Measurements from ENCODE around the gene DOCK7. TPM values are rescaled to one million over a fixed set of nuclear protein-coding genes. Genes with fewer than 3 reads are reported as not detected.

Gene DOCK7
- total RNA-seq, 1 experiment from 2014 or later = 60.8 TPM

DNA sequence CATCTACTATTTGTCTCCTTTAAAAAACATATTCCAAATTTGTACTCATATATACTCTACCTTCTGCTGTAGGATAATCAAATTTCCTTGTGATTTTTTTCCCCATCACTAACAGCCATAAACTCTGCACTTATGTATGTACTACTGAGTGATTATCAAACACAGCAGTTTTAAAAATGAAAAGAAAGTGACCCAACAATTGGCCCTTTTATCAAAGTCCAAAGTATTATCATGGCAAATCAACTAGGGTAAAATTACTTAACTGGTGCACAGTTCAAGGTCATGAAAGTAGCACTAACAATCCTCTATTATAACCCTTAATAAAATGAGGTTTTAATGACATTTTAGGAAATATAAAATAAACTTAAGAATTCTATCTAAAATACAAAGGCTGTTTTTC, 79.3 kb downstream of the DOCK7 start:
- Histone ChIP-seq H3K27me3 (replicated peaks; ENCODE audit: insufficient read depth, low read depth, low read length, poor library complexity) (no peaks in the 10 kb centered on the region), H3K27ac (ENCODE audit: low read depth, low read length, poor library complexity, severe bottlenecking) (no peak overlapping the region), H3K9me3 (ENCODE audit: low read depth, low read length, poor library complexity, severe bottlenecking) (no peaks in the 10 kb centered on the region), H3K4me3 (ENCODE audit: low read depth, low read length, poor library complexity, severe bottlenecking) (no peak overlapping the region), H3K4me1 (ENCODE audit: insufficient read depth, low read length, poor library complexity, severe bottlenecking) (no peaks in the 10 kb centered on the region), H3K36me3 (ENCODE audit: insufficient read depth, low read length, poor library complexity, severe bottlenecking) (no peaks in the 10 kb centered on the region)
- TF ChIP-seq, protein P1, sequence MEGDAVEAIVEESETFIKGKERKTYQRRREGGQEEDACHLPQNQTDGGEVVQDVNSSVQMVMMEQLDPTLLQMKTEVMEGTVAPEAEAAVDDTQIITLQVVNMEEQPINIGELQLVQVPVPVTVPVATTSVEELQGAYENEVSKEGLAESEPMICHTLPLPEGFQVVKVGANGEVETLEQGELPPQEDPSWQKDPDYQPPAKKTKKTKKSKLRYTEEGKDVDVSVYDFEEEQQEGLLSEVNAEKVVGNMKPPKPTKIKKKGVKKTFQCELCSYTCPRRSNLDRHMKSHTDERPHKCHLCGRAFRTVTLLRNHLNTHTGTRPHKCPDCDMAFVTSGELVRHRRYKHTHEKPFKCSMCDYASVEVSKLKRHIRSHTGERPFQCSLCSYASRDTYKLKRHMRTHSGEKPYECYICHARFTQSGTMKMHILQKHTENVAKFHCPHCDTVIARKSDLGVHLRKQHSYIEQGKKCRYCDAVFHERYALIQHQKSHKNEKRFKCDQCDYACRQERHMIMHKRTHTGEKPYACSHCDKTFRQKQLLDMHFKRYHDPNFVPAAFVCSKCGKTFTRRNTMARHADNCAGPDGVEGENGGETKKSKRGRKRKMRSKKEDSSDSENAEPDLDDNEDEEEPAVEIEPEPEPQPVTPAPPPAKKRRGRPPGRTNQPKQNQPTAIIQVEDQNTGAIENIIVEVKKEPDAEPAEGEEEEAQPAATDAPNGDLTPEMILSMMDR (conservative IDR thresholded peaks at IDR 0.05; ENCODE audit: low read depth, low read length) = no peak
- TF ChIP-seq EZH2 (IDR thresholded peaks at IDR 0.05; ENCODE audit: borderline replicate concordance, low read depth, low read length, poor library complexity, severe bottlenecking) = no peak
- no TSS peak for BruUV-seq (replicated peaks)
- ChIA-PET POLR2A (ENCODE audit: low non-redundant PET) (no interaction called here), CTCF (no interaction called here)
- no peak for DNase-seq (ENCODE audit: low spot score)
- intact Hi-C loops (cut with micrococcal nuclease; ENCODE audit: unreplicated experiment) = no loop called here

- Histone ChIP-seq H3K36me3 (ENCODE audit: insufficient read depth, low read length, poor library complexity, severe bottlenecking) (no peaks in the 10 kb centered on the region), H3K4me3 (ENCODE audit: low read depth, low read length, poor library complexity, severe bottlenecking) (no peak overlapping the region), H3K4me1 (ENCODE audit: insufficient read depth, low read length, poor library complexity, severe bottlenecking) (no peaks in the 10 kb centered on the region), H3K27ac (ENCODE audit: low read depth, low read length, poor library complexity, severe bottlenecking) (no peak overlapping the region), H3K27me3 (replicated peaks; ENCODE audit: insufficient read depth, low read depth, low read length, poor library complexity) (no peaks in the 10 kb centered on the region), H3K9me3 (ENCODE audit: low read depth, low read length, poor library complexity, severe bottlenecking) (no peaks in the 10 kb centered on the region)
- ChIA-PET POLR2A (ENCODE audit: low non-redundant PET) (no interaction called here), CTCF (no interaction called here)
- DNase-seq (ENCODE audit: low spot score) = no peak
- intact Hi-C loops (cut with micrococcal nuclease; ENCODE audit: unreplicated experiment) = no loop called here
- no TSS peak for BruUV-seq (replicated peaks)
- TF ChIP-seq, protein P1 (conservative IDR thresholded peaks at IDR 0.05; ENCODE audit: low read depth, low read length) = no peak
- TF ChIP-seq EZH2 (IDR thresholded peaks at IDR 0.05; ENCODE audit: borderline replicate concordance, low read depth, low read length, poor library complexity, severe bottlenecking) = no peak
Observed at GRCh38 chr1:62601457-62601856, 86.7 kb downstream of the DOCK7 start.

DNA sequence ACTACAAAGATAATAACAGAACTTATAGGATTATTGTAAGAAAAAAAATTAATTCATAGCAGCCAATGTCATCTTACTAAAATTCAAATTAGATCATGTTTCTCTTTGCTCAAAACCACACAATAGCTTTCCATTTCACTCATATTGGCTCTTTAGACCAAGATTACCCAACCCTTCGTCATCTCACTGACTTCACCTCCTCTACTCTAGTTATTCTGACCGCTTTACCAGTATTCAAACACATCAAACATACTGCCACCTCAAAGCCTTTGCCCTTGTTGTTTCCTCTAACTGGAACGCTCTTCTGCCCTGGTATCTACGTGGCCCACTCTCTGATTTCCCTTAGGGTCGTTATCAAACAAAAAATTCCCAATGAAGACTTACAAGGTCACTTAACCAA, 89.1 kb downstream of the DOCK7 start:
- CTCF ChIA-PET = no interaction called here

More for the DNA sequence above, 89.1 kb downstream of the DOCK7 start:
- Histone ChIP-seq H3K9me3 (ENCODE audit: low read depth, low read length, poor library complexity, severe bottlenecking) (no peaks in the 10 kb centered on the region), H3K4me3 (ENCODE audit: low read depth, low read length, poor library complexity, severe bottlenecking) (no peak overlapping the region), H3K27ac (ENCODE audit: low read depth, low read length, poor library complexity, severe bottlenecking) (no peak overlapping the region), H3K27me3 (replicated peaks; ENCODE audit: insufficient read depth, low read depth, low read length, poor library complexity) (no peaks in the 10 kb centered on the region), H3K4me1 (ENCODE audit: insufficient read depth, low read length, poor library complexity, severe bottlenecking) (peaks cover 5% of the 10 kb centered on the region), H3K36me3 (ENCODE audit: insufficient read depth, low read length, poor library complexity, severe bottlenecking) (no peaks in the 10 kb centered on the region)
- BruUV-seq (replicated peaks) = no TSS peak
- intact Hi-C loops (cut with micrococcal nuclease; ENCODE audit: unreplicated experiment) = no loop called here
- POLR2A ChIA-PET (ENCODE audit: low non-redundant PET) = no interaction called here
- no peak for DNase-seq (ENCODE audit: low spot score)
- TF ChIP-seq, protein P1 (conservative IDR thresholded peaks at IDR 0.05; ENCODE audit: low read depth, low read length) = no peak
- no peak for TF ChIP-seq EZH2 (IDR thresholded peaks at IDR 0.05; ENCODE audit: borderline replicate concordance, low read depth, low read length, poor library complexity, severe bottlenecking)
